H1 (cell line): ENCODE data around the gene TCERG1L. TPM values are rescaled to one million over a fixed set of nuclear protein-coding genes. Genes with fewer than 3 reads are reported as not detected.

ENCODE experiments used
- CTCF ChIA-PET: fragments of 300-600 bp; sonication (Branson Sonifier 250); formaldehyde crosslinking; loops from one replicate; lab custom pipeline; 2021; ENCODE audit not compliant: partially characterized antibody; lab: Charles Lee
- POLR2A ChIA-PET: fragments of 300-600 bp; sonication (Branson Sonifier 250); formaldehyde crosslinking; loops from one replicate; lab custom pipeline; 2021; ENCODE audit warnings: inconsistent platforms; ENCODE audit not compliant: partially characterized antibody; lab: Charles Lee
- DNase-seq, 2 experiments: peaks; one replicate each; pipeline versions ENCODE4 v3.0.0 to v3.0.0-alpha.2; 2010 to 2022; ENCODE audit warnings: low spot score in 2 of 2, low read depth in 1 of 2, mixed read lengths in 1 of 2
- FAIRE-seq: peaks from 2 replicates; lab custom pipeline; 2011; peaks lifted over from hg19 to GRCh38; lab: Jason Lieb, UNC
- H2AFZ ChIP-seq: 2 replicates; pipeline ENCODE4 v1.8.1; 2012; ENCODE audit warnings: low read length, inconsistent platforms
- H2AK5ac ChIP-seq: 2 replicates; pipeline ENCODE4 v1.6.1; 2013; ENCODE audit warnings: low read depth, low read length
- H2BK120ac ChIP-seq: replicated peaks from 2 replicates; pipeline ENCODE3; 2013; ENCODE audit warnings: low read depth, low read length, inconsistent platforms
- H2BK12ac ChIP-seq: 2 replicates; pipeline ENCODE4 v1.6.1; 2013; ENCODE audit warnings: low read depth, low read length
- H2BK15ac ChIP-seq: 2 replicates; pipeline ENCODE4 v1.6.1; 2013; ENCODE audit warnings: low read length
- H2BK20ac ChIP-seq: 2 replicates; pipeline ENCODE4 v1.6.1; 2013; ENCODE audit warnings: low read length
- H2BK5ac ChIP-seq: 2 replicates; pipeline ENCODE4 v1.6.1; 2013; ENCODE audit warnings: low read depth, low read length
- H3K14ac ChIP-seq: 2 replicates; pipeline ENCODE4 v1.6.1; 2013; ENCODE audit warnings: inconsistent platforms; ENCODE audit not compliant: insufficient read length
- H3K18ac ChIP-seq: 2 replicates; pipeline ENCODE4 v1.6.1; 2013; ENCODE audit warnings: low read length; ENCODE audit errors: extremely low read depth
- H3K23ac ChIP-seq: 2 replicates; pipeline ENCODE4 v1.6.1; 2013; ENCODE audit warnings: inconsistent platforms; ENCODE audit not compliant: insufficient read length
- H3K23me2 ChIP-seq: 2 replicates; pipeline ENCODE4 v1.6.1; 2013; ENCODE audit warnings: low read depth, low read length
- H3K27ac ChIP-seq: 2 replicates; pipeline ENCODE4 v1.6.1; 2011; ENCODE audit warnings: low read depth, low read length, inconsistent platforms
- H3K27me3 ChIP-seq, 4 experiments: replicated peaks in 1 of 4; 1 replicate in 1 of 4; 2 replicates in 3 of 4; pipeline versions ENCODE4 v1.6.1 to v1.8.1; 2011 to 2013; ENCODE audit warnings: low read length in 3 of 4, mild to moderate bottlenecking in 3 of 4, inconsistent platforms in 2 of 4, mixed read lengths in 2 of 4, moderate library complexity in 1 of 4; ENCODE audit not compliant: control insufficient read depth in 3 of 4, insufficient read depth in 3 of 4; ENCODE audit errors: extremely low read depth in 1 of 4
- H3K36me3 ChIP-seq, 4 experiments: 2 replicates each; pipeline versions ENCODE4 v1.6.1 to v1.8.1; 2011 to 2013; ENCODE audit warnings: mild to moderate bottlenecking in 4 of 4, low read length in 3 of 4, moderate library complexity in 2 of 4, control low read depth in 1 of 4, inconsistent platforms in 1 of 4; ENCODE audit not compliant: insufficient read depth in 4 of 4, control insufficient read depth in 2 of 4
- H3K4ac ChIP-seq: replicated peaks from 2 replicates; pipeline ENCODE3; 2013; ENCODE audit warnings: low read length, low read depth, mixed read lengths, inconsistent platforms; ENCODE audit not compliant: insufficient read length
- H3K4me1 ChIP-seq, 4 experiments: replicated peaks in 1 of 4; 1 replicate in 1 of 4; 2 replicates in 3 of 4; pipeline versions ENCODE4 v1.6.1 to v1.8.1; 2011 to 2013; ENCODE audit warnings: low read length in 3 of 4, inconsistent platforms in 2 of 4, mixed read lengths in 1 of 4; ENCODE audit not compliant: insufficient read depth in 4 of 4, control insufficient read depth in 3 of 4
- H3K4me2 ChIP-seq, 2 experiments: 2 replicates each; pipeline versions ENCODE4 v1.6.1 to v1.8.1; 2011 to 2013; ENCODE audit warnings: low read depth in 2 of 2, low read length in 2 of 2, control low read depth in 1 of 2, inconsistent platforms in 1 of 2, mild to moderate bottlenecking in 1 of 2; ENCODE audit not compliant: insufficient read depth in 1 of 2
- H3K4me3 ChIP-seq, 4 experiments: fragments of 200-600, 300-600 bp in 1 of 4; sonication (generic), shearing (Covaris generic), sonication (Bioruptor Twin) in 1 of 4; 2 replicates each; pipeline versions ENCODE4 v1.5.1 to v1.8.1; 2011 to 2016; ENCODE audit warnings: low read length in 4 of 4, low read depth in 3 of 4, control low read depth in 2 of 4, inconsistent platforms in 2 of 4, mild to moderate bottlenecking in 2 of 4, mixed read lengths in 1 of 4, moderate library complexity in 1 of 4; ENCODE audit not compliant: insufficient read depth in 2 of 4; ENCODE audit errors: extremely low read depth in 1 of 4
- H3K56ac ChIP-seq: replicated peaks from 2 replicates; pipeline ENCODE3; 2013; ENCODE audit warnings: low read depth, mild to moderate bottlenecking, mixed read lengths, low read length, inconsistent platforms; ENCODE audit not compliant: insufficient read length
- H3K79me1 ChIP-seq: 2 replicates; pipeline ENCODE4 v1.6.1; 2013; ENCODE audit warnings: low read depth, low read length, control low read depth
- H3K79me2 ChIP-seq, 2 experiments: 2 replicates each; pipeline versions ENCODE4 v1.6.1 to v1.8.1; 2012 to 2013; ENCODE audit warnings: low read length in 2 of 2, mild to moderate bottlenecking in 2 of 2, inconsistent platforms in 1 of 2; ENCODE audit not compliant: insufficient read depth in 2 of 2, control insufficient read depth in 1 of 2
- H3K9ac ChIP-seq, 4 experiments: replicated peaks in 1 of 4; 1 replicate in 1 of 4; 2 replicates in 3 of 4; pipeline versions ENCODE4 v1.6.1 to v1.8.1; 2011 to 2013; ENCODE audit warnings: low read depth in 3 of 4, low read length in 3 of 4, control low read depth in 2 of 4, mild to moderate bottlenecking in 2 of 4, moderate library complexity in 2 of 4, inconsistent platforms in 1 of 4; ENCODE audit errors: extremely low read depth in 1 of 4
- H3K9me3 ChIP-seq, 2 experiments: 2 replicates each; pipeline versions ENCODE4 v1.6.1 to v1.8.1; 2012 to 2013; ENCODE audit warnings: mild to moderate bottlenecking in 2 of 2, moderate library complexity in 2 of 2, control low read depth in 1 of 2, inconsistent platforms in 1 of 2, low read depth in 1 of 2, low read length in 1 of 2, mixed read lengths in 1 of 2; ENCODE audit not compliant: insufficient read depth in 2 of 2
- H4K20me1 ChIP-seq, 2 experiments: replicated peaks in 1 of 2; 2 replicates each; pipeline versions ENCODE3 to v1.8.1; 2011 to 2013; ENCODE audit warnings: inconsistent platforms in 2 of 2, low read length in 2 of 2, mild to moderate bottlenecking in 1 of 2; ENCODE audit not compliant: insufficient read depth in 2 of 2, control insufficient read depth in 1 of 2
- H4K5ac ChIP-seq: 2 replicates; pipeline ENCODE4 v1.6.1; 2013; ENCODE audit warnings: low read length, low read depth, mixed read lengths, inconsistent platforms; ENCODE audit not compliant: insufficient read length
- H4K8ac ChIP-seq: 2 replicates; pipeline ENCODE4 v1.8.0; 2013; ENCODE audit warnings: mild to moderate bottlenecking, moderate library complexity, low read length, inconsistent platforms; ENCODE audit not compliant: insufficient read depth; ENCODE audit errors: extremely low read depth
- H4K91ac ChIP-seq: replicated peaks from 2 replicates; pipeline ENCODE3; 2013; ENCODE audit warnings: low read length, mixed read lengths, inconsistent platforms; ENCODE audit not compliant: insufficient read length
- BRCA1 ChIP-seq: IDR thresholded peaks from 2 replicates; pipeline ENCODE4 v1.6.1; 2012; ENCODE audit warnings: low read depth, low read length, improper control_type of control experiment
- CBX8 ChIP-seq: fragments of 300-800, 300-1000 bp; sonication (generic); IDR thresholded peaks from 2 replicates; pipeline ENCODE4 v1.7.1; 2016; ENCODE audit warnings: low read depth, low read length, borderline replicate concordance
- CREB1 ChIP-seq: IDR thresholded peaks from 2 replicates; pipeline ENCODE4 v1.6.1; 2012; ENCODE audit warnings: inconsistent platforms
- GTF2F1 ChIP-seq: IDR thresholded peaks from 2 replicates; pipeline ENCODE4 v1.6.1; 2012; ENCODE audit warnings: low read depth, low read length, improper control_type of control experiment, borderline replicate concordance
- KDM1A ChIP-seq: fragments of 200-600, 300-600 bp; sonication (generic); IDR thresholded peaks from 2 replicates; pipeline ENCODE4 v1.7.1; 2016; ENCODE audit warnings: mild to moderate bottlenecking, low read length, borderline replicate concordance
- SP1 ChIP-seq: IDR thresholded peaks from 2 replicates; pipeline ENCODE4 v1.6.1; 2011; ENCODE audit warnings: low read depth, low read length
- SP2 ChIP-seq: IDR thresholded peaks from 2 replicates; pipeline ENCODE4 v1.6.1; 2012; ENCODE audit warnings: mild to moderate bottlenecking, low read length, inconsistent platforms
- SRF ChIP-seq: IDR thresholded peaks from 2 replicates; pipeline ENCODE4 v1.6.1; 2011; ENCODE audit warnings: mild to moderate bottlenecking, low read depth, low read length, moderate library complexity
- TAF1 ChIP-seq: IDR thresholded peaks from 2 replicates; pipeline ENCODE4 v1.6.1; 2011; ENCODE audit warnings: mild to moderate bottlenecking, low read depth, low read length
- WGBS, 2 experiments: shearing (Covaris generic) in 1 of 2; methylation state at CpG; one replicate each; pipeline versions ENCODE4 v1.1.6 to v1.1.7; 2013 to 2015; ENCODE audit warnings: low lambda C conversion rate in 2 of 2, mixed read lengths in 2 of 2, inconsistent platforms in 1 of 2, low coverage in 1 of 2, missing lambda C conversion rate in 1 of 2; ENCODE audit not compliant: insufficient replicate concordance in 2 of 2, insufficient coverage in 1 of 2, insufficient read length in 1 of 2; ENCODE audit errors: extremely low coverage in 1 of 2, missing lambda C conversion rate in 1 of 2; 5-methylcytosine and 5-hydroxymethylcytosine counted together
- polyA plus RNA-seq, 7 experiments: library from polyadenylated mRNA; depleted of rRNA in 3 of 7; stranded (reverse) in 5 of 7; unstranded in 2 of 7; fragments of >200 nt in 5 of 7; fragments of 200-250 nt in 2 of 7; gene quantifications; 1 replicate in 5 of 7; 2 replicates in 1 of 7; 4 replicates in 1 of 7; pipeline versions ENCODE4 v1.2.1 to v1.2.3, GENCODE V29; 2011 to 2013; ENCODE audit warnings: missing spikeins in 2 of 7, mixed read lengths in 2 of 7
- total RNA-seq: library from RNA; stranded (reverse); fragmentation: NEBNext Ultra II Directional; extraction: Animal tissue kit (Norgen Biotek cat#: 25700); gene quantifications from 2 replicates; pipeline ENCODE4 v1.2.1, GENCODE V29; 2021

The TCERG1L gene
- total and polyA plus RNA-seq, 2 of the 8 experiments (the other 6 are each of a cell fraction or from before 2014, with no cell fraction given): 3.9 to 6.9 TPM

DNA sequence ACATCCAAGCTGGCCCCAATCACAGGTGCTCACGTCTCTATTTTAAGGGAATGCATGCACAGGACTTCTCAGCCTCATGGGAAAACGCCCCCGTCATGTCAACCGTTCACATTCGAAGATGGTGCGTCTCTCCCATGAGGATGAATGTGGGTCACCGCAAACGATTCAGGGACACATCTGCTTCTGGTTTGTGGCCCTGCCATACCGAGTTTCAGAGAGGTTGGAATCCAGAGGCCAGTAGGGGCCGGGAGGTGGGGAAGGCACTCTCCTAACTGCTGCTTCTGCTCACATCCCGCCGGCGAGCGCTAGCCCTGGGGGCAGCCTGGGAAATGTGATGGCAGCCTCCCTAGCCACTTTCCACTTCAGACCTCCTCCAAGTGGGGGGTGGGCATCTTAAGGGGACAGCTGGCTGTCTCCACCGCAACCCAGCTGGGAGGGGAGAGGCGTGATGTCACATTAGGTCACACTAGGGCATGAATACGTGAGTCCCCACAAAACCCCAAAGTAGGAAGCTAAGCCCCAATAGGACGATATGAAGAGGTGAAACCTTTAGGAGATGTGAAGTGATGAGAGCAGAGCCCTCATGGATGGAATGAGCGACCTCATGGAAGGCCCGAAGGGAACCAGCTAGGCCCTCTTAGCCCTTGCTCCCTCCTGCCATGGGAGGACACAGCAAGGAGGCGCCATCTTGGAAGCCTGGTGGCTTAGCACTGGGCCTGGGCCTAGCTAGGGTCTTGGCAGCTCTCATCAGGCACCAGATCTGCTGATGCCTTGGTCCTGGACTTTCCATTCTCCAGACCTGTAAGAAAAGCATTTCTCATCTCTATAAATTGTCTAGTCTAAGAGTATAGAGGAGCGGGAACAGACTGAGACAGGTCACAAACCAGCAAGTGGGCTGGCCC, 107.8 kb downstream of the TCERG1L start:
- H3K23ac ChIP-seq: no peak overlapping the region
- H2BK15ac ChIP-seq: no peak overlapping the region
- no peaks in the 10 kb centered on the region for H3K79me2 ChIP-seq
- H4K91ac ChIP-seq: no peak overlapping the region
- no peak overlapping the region for H4K8ac ChIP-seq
- H3K27ac ChIP-seq: no peak overlapping the region
- no peaks in the 10 kb centered on the region for H3K79me1 ChIP-seq
- peaks cover 0 to 3% (median 0%) of the 10 kb centered on the region in 4 experiments; a peak in 1 of 7 replicates for H3K4me1 ChIP-seq
- no peak overlapping the region for H3K4ac ChIP-seq
- H3K9ac ChIP-seq: no peak overlapping the region
- H3K27me3 ChIP-seq: no peaks in the 10 kb centered on the region
- no peaks in the 10 kb centered on the region for H3K9me3 ChIP-seq
- DNase-seq (peak in 1 of 2 experiments; percentile 16), FAIRE-seq (no peak)
- H2BK120ac ChIP-seq: no peak overlapping the region
- H2AK5ac ChIP-seq: no peak overlapping the region
- 82% methylated on average over 21 of the region's 22 CpGs; no CpG with 5 or more reads in 1 of the 2 experiments for WGBS, 2 experiments
- no peak overlapping the region for H3K4me3 ChIP-seq
- no peak overlapping the region for H4K5ac ChIP-seq
- no peaks in the 10 kb centered on the region for H3K23me2 ChIP-seq
- H3K14ac ChIP-seq: no peak overlapping the region
- H2AFZ ChIP-seq: no peak overlapping the region
- H3K18ac ChIP-seq: no peak overlapping the region
- H3K4me2 ChIP-seq: no peak overlapping the region
- no peak overlapping the region for H3K56ac ChIP-seq
- H2BK20ac ChIP-seq: no peak overlapping the region
- H4K20me1 ChIP-seq: no peaks in the 10 kb centered on the region
- ChIA-PET POLR2A (no interaction called here), CTCF (no interaction called here)
- H2BK5ac ChIP-seq: no peak overlapping the region
- H2BK12ac ChIP-seq: no peak overlapping the region
- no peaks in the 10 kb centered on the region for H3K36me3 ChIP-seq
- TF ChIP-seq TAF1 (no peak), CBX8 (no peak), GTF2F1 (no peak), SP2 (no peak), KDM1A (no peak), BRCA1 (no peak), CREB1 (no peak), SP1 (no peak), SRF (no peak)
